Muscle of back (tissue), 11 donors: ENCODE data around the gene NME1. TPM values are rescaled to one million over a fixed set of nuclear protein-coding genes. Genes with fewer than 3 reads are reported as not detected.
"Not testable (repeated sequence)": the region's sequence is repeated elsewhere in the genome, so short reads cannot be mapped to it uniquely, and the experiment has no call there.

Experiments used
- DNase-seq, 3 donors: peaks; one replicate each; pipeline versions ENCODE4 v3.0.0 to v3.0.0-alpha.2; 2013
- polyA plus RNA-seq, 10 donors: library from polyadenylated mRNA; unstranded; fragments of 120-200 nt; gene quantifications; one replicate each; pipeline ENCODE4 v1.2.1, GENCODE V29; 2013; ENCODE audit not compliant: insufficient read length in 10 of 10

Gene NME1
- polyA plus RNA-seq, 10 donors = 48.6 to 70.0 (median 59.0) TPM

GRCh38 chr17:51135956-51136355 is 17.4 kb upstream of the NME1 start:
- no peak for DNase-seq

GRCh38 chr17:51142597-51142996 is 10.8 kb upstream of the NME1 start:
- DNase-seq = no peak

GRCh38 chr17:51144266-51145022 is 8.9 kb upstream of the NME1 start:
- DNase-seq = no peak

GRCh38 chr17:51147650-51148049 is 5.7 kb upstream of the NME1 start:
- no peak for DNase-seq

- DNase-seq = no peak
Measured at GRCh38 chr17:51149163-51149562, 4.2 kb upstream of the NME1 start.

GRCh38 chr17:51150932-51151331 is 2.4 kb upstream of the NME1 start:
- no peak for DNase-seq

GRCh38 chr17:51152766-51153209 is 571 bp upstream of the NME1 start:
- DNase-seq = peak in 1 of 3 donors; percentile 35

- DNase-seq = peak in 2 of 3 donors; percentile 16 to 53
Measured at GRCh38 chr17:51154176-51154575, 817 bp downstream of the NME1 start.

GRCh38 chr17:51155416-51155815 is 2.1 kb downstream of the NME1 start:
- DNase-seq = no peak

GRCh38 chr17:51159604-51160003 is 6.2 kb downstream of the NME1 start:
- no peak for DNase-seq

GRCh38 chr17:51161541-51161940 is 8.2 kb downstream of the NME1 start:
- DNase-seq = no peak

GRCh38 chr17:51164911-51165679 is 11.7 kb downstream of the NME1 start:
- DNase-seq = no peak

- no peak for DNase-seq
Measured at GRCh38 chr17:51165680-51166197, 12.4 kb downstream of the NME1 start.

- DNase-seq = peak; percentile 79 to 94 (median 89)
Measured at GRCh38 chr17:51166198-51166986, 13.0 kb downstream of the NME1 start, which contains the start of gene NME2. Gene NME2, plus strand, starts transcription at chr17:51166411. Its CDS starts 420 bp downstream, at chr17:51166831.

GRCh38 chr17:51166987-51167931 is 13.9 kb downstream of the NME1 start:
- peak in 2 of 3 donors; percentile 53 to 75 for DNase-seq

GRCh38 chr17:51169340-51169739 is 16.0 kb downstream of the NME1 start:
- DNase-seq = no peak

GRCh38 chr17:51170736-51171135 is 17.4 kb downstream of the NME1 start:
- no peak for DNase-seq

GRCh38 chr17:51172030-51172429 is 18.7 kb downstream of the NME1 start:
- DNase-seq = not testable (repeated sequence)

GRCh38 chr17:51180486-51180885 is 27.1 kb downstream of the NME1 start:
- peak in 1 of 3 donors; percentile 17 for DNase-seq

- no peak for DNase-seq
Measured at GRCh38 chr17:51184124-51184523, 30.8 kb downstream of the NME1 start.
